GM18519 (cell line): Measurements from ENCODE around the gene NPDC1.
A peak's percentile ranks its signal among the peaks of the same experiment; 100 is the strongest.
"Not testable (repeated sequence)": the region's sequence is repeated elsewhere in the genome, so short reads cannot be mapped to it uniquely, and the experiment has no call there.

Source experiments
- ATAC-seq: cut with Tn5 transposase; IDR thresholded peaks from one replicate; pipeline ENCODE4 v1.9.1; 2021; ENCODE audit warnings: mild to moderate bottlenecking, moderate library complexity; ENCODE audit not compliant: unreplicated experiment, low FRiP score

Gene NPDC1

DNA sequence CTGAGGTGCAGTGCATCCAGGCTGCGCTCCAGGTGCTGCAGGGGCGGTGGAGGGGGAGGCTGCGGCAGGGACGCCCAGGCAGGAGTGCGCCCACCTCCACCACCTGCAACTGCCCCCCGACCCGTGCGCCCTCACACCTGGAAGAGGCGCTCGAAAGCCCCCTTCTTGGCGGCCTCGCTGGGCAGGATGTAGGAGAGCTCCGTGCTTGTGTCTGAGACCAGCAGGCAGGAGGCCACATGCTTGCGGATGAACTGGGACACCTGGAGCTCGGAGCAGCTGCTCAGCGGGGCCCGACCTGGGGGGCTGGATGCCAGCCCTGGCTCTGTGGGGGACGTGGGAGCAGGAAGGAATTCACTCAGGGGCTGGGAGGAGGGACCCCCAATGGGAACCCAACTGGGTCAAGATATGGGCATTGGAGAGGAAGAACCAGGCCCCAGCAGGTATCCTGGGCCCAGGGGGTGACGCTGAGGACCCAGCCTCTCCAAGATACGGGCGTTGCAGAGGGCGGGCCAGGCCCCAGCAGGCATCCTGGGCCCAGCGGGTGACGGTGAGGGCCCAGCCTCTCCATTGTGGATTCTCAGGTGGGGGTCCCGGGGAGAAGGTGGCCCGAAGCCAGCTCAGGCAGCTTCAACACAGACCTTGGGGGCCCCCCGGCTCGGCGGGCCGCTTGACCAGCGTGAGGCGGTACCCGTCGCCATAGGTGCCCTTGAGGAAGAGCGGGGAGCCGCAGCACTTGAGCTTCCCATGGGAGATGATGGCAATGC lies 31.0 kb downstream of the NPDC1 start:
- ATAC-seq = no peak

DNA sequence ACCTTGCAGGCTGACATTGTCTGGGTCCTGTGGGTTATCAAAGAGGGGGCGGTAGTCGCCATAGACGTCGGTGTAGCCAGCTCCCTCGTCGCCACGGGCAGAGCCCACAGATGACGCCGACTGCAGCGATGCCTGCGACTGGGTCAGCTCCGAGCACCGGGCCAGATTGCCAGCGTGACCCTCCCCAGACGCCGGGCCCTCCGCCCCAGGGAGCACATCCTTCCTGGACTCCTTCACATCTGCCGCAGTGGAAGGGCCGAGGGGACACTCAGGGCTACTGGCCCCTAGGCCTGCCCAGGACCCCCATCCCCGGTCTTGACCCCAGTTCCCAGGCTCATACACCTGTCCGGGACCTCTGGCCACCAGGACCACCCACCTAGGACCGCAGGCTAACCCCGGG lies 31.8 kb downstream of the NPDC1 start:
- ATAC-seq = no peak

DNA sequence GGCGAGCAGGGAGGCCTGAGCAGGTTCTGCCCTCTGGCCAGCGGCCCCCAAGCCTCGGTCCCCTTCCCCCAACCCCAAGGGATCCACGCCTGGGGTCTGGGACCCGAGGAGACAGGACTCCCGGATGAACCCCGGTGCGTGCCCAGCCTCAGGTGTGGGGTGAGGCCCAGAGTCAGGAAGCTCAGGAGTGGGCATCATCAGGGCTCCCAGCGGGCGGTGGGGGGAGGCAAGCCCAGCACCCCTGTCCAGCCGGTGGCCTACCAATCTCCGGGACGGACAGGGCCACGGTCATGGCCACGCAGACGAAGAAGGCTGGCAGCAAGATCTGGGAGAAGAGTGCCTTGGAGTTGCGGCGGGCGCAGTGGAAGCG lies 32.4 kb downstream of the NPDC1 start:
- ATAC-seq = no peak

- no peak for ATAC-seq
Observed at GRCh38 chr9:137012694-137013570, 33.0 kb downstream of the NPDC1 start.

DNA sequence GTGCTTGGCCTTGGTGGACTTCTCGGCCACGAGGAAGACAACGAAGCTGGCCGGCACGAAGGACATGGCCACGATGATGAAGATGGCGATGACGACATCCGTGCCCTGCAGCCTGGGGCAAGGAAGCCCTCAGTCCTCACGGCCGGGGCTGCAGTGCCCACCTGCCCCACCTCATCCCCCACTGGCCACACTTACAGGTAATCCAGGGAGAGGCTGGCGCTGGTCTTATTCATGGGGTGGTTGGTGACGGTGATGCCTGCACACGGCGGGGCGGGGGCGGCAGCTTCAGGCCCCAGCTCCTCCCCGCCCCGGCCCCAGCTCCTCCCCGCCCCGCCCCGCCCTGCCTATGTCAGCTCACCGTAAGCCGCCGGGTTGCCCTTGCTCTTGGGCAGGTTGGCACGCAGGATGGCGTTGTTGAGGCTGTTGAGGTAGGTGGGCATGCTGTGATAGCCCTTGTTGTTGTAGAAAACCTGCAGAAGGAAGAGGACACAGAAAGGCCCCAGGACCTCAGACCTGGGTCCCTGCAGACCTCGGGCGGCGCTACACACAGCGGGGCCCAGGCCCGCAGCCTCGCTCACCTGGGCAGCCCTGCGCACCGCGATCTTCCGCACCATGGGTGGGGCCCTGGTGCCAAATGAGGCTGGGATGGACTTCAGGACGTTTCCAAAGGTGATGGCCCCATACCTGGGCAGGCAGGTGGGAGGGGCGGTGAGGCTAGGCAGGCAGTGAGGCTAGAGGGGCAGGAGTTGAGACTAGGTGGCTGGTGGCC lies 33.9 kb downstream of the NPDC1 start:
- no peak for ATAC-seq

DNA sequence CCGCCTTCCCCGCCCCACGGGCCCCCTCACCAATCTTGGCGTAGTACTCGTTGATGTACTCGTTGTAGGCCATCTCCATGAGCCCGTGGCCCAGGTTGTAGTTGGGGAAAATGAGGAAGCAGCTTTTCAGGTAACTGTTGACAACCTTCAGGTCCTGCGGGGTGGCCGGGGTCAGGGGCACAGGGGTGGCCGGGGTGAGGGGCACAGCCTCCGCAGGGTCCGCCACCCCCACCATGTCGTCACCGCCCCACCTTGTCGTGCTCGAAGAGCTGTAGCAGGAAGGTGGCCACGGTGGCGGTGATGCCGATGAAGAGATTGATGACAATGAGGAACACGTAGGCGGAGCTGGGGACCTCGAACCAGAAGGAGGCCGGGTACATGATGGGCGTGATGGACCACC lies 34.8 kb downstream of the NPDC1 start:
- no peak for ATAC-seq

- no peak for ATAC-seq
Observed at GRCh38 chr9:137009938-137010732, 35.8 kb downstream of the NPDC1 start.

DNA sequence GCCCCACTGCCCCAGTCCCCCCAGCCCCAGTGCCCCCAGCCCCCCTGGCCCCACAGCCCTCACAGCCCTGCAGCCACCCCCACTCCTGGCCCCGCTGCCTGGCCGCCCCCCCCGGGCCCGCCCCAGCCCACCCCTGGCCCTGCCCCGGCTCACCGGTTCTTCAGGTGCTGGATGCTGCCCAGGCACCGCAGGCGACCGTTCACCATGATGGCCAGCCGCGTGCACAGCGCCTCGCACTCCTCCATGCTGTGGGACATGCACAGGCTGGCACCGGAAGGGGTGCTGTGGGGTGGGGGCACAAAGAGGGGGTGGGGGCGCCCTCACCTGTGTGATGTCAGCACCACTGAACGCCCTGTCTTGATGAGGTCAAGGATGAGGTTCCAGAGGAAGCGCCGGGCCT lies 36.8 kb downstream of the NPDC1 start:
- ATAC-seq = no peak

DNA sequence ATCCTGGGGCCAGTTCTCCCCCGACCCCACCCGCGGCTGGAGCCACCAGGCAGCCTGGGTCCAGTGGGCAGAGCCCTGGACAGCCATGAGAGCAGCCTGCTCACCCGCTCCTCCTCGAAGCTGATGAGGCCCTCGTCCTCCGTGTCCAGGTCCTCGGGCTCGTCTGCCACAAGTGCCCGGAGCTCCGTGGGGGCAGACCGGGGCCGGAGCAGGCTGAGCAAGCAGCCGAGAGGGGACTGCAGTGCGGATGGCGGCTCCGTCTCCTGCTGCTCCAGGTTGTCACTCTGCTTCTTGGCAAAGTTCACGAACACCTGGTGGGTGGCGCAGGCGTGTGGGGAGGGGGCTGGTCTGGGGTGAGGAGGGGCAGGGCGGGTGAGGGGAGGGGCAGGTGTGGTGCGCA lies 37.7 kb downstream of the NPDC1 start:
- no peak for ATAC-seq

DNA sequence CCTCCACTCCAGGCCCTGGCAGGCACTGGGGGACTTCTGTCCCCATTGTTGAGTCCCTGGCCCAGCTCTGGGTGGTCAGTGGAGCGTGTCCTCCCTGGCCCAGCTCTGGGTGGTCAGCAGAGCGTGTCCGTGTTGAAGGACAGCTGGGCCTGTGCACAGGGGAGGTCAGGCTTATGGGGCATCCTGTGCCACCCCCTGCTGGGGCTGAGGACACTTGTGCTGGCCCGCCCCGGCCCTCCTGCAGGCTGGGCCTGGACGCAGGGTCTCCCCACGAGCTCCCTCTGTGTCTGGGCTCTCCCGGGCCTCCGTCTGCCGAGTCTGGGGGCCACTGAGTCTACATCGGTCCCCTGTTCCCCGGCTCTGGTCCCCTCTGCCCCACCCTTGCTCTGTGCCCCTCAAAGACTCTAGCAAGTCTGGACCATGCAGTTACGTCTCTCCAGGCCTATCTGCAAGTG lies 38.1 kb downstream of the NPDC1 start:
- ATAC-seq = no peak

GRCh38 chr9:137007108-137007815 lies 38.7 kb downstream of the NPDC1 start:
- no peak for ATAC-seq

GRCh38 chr9:137006116-137007003 lies 39.6 kb downstream of the NPDC1 start:
- no peak for ATAC-seq

DNA sequence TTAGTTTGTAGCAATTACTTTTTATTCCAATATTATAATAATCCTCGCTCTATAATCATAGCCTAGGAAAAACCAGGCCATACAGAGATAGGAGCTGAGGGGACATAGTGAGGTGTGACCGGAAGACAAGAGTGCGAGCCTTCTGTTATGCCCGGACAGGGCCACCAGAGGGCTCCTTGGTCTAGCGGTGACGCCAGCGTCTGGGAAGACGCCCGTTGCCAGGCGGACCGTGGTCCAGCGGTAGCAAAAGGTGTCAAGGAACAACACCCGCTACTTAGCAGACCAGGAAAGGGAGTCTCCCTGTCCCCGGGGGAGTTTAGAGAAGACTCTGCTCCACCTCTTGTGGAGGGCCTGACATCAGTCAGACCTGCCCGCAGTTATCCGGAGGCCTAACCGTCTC lies 41.7 kb downstream of the NPDC1 start:
- not testable (repeated sequence) for ATAC-seq

DNA sequence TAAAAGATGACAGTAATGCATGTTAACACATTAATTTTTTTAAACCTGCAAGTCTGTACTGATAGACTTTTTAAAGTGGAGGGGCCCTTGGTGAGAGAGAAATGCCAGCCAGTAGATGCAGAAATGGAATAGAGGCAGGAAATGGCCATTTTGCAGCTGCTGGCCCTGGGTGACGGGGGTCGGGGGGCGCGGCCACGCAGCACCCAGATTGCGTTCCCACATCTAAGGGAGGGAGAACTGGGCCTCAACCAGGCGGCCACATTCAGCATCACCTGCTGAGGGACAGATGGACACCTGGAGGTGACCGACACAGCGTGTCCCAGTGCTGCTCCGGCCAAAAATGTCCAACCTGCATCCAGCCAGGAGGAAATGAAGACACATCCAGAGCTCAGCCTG lies 43.3 kb downstream of the NPDC1 start:
- ATAC-seq = no peak

- no peak for ATAC-seq
Observed at GRCh38 chr9:137001857-137002645, 43.9 kb downstream of the NPDC1 start.

DNA sequence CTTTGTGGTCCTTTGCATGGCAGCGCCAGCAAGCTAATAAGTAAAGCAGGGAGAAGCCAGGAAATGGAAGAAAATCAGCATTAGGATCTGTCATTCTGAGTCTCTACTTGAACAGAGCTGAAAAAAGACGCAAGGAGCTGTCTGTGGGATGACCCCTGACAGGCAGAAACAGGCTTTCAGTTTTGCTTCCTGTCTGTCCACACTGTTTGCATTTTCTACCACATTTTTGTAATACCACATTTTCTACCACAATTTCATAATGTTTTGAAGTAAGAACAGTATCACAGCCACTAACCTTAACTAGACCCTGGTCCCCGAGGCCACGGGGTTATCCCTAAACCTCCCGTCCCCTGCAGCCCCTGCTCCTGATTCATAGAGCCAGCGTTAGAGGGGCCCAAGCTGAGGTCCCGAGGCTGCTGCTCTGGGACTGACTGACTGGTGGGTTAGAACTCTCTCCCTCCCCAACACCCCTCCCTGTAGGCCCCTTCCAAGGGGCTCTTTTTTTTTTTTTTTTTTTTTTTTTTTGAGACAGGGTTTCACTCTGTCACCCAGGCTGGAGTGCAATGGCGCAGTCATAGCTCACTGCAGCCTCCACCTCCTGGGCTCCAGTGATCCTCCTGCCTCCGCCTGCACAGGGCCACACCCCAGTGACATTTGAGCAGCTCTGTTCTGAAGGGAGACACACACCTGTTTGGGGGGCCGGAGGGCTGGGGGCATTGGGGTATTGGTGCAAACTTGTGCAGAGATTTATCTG lies 45.6 kb downstream of the NPDC1 start:
- ATAC-seq = peak; percentile 47

GRCh38 chr9:136997830-136998234 lies 48.1 kb downstream of the NPDC1 start:
- ATAC-seq = no peak
